Uterus (tissue), 2 donors: ENCODE results near the gene EXTL1.

Source experiments
- CTCF ChIP-seq, 4 experiments: fragments of 200-600 bp in 2 of 4; fragments of 450-650 bp in 2 of 4; sonication (generic) in 2 of 4; IDR thresholded peaks; one replicate each; pipeline ENCODE4 v1.5.1; 2016 to 2019; ENCODE audit warnings: antibody characterized with exemption in 4 of 4, mild to moderate bottlenecking in 2 of 4, moderate library complexity in 1 of 4
- POLR2A ChIP-seq, 2 donors: fragments of 450-650 bp; IDR thresholded peaks; one replicate each; pipeline ENCODE4 v1.6.1; 2016; ENCODE audit warnings: antibody characterized with exemption in 2 of 2, mild to moderate bottlenecking in 1 of 2, moderate library complexity in 1 of 2

- TF ChIP-seq CTCF (IDR thresholded peaks at IDR 0.05), result no peak
- no peak for TF ChIP-seq POLR2A (IDR thresholded peaks at IDR 0.05)
Observed at GRCh38 chr1:25990251-25990650, 31.3 kb upstream of the EXTL1 start.
